HG03520 (cell line): ENCODE data around the gene MATN1.
"Not testable (repeated sequence)": the region's sequence is repeated elsewhere in the genome, so short reads cannot be mapped to it uniquely, and the experiment has no call there.

ENCODE experiments used
- ATAC-seq: cut with Tn5 transposase; IDR thresholded peaks from one replicate; pipeline ENCODE4 v1.9.1; 2021; ENCODE audit warnings: mild to moderate bottlenecking, moderate library complexity; ENCODE audit not compliant: unreplicated experiment

Gene MATN1

GRCh38 chr1:30700528-30701257 lies 22.7 kb downstream of the MATN1 start:
- ATAC-seq, result no peak

GRCh38 chr1:30699762-30700161 lies 23.6 kb downstream of the MATN1 start:
- no peak for ATAC-seq

- ATAC-seq, result no peak
Observed at GRCh38 chr1:30698401-30698981, 24.9 kb downstream of the MATN1 start.

GRCh38 chr1:30697571-30698376 lies 25.6 kb downstream of the MATN1 start:
- no peak for ATAC-seq

- no peak for ATAC-seq
Observed at GRCh38 chr1:30696831-30697230, 26.6 kb downstream of the MATN1 start.

- no peak for ATAC-seq
Observed at GRCh38 chr1:30695439-30695841, 27.9 kb downstream of the MATN1 start.

GRCh38 chr1:30694280-30695175 lies 28.9 kb downstream of the MATN1 start:
- ATAC-seq, result no peak

- ATAC-seq, result no peak
Observed at GRCh38 chr1:30693822-30694221, 29.6 kb downstream of the MATN1 start.

- no peak for ATAC-seq
Observed at GRCh38 chr1:30693366-30693765, 30.0 kb downstream of the MATN1 start.

DNA sequence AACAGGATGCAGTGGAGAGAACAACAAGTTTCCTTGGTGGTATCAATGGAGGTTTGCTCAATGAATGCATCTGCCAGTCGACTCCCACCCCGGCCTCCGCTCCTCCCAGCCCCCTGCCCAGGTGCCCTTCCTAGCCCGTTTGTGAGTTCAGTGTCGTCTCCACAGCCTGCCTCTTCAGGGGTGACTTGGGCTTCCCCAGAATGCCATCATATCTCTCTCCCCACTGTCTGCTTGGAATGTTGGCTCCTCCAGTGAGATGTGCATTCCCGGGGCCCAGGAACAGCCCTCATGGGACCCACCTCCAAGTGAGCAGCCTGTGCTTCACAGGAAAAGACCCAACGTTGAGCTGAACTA lies 30.5 kb downstream of the MATN1 start:
- ATAC-seq, result no peak

- no peak for ATAC-seq
Observed at GRCh38 chr1:30692201-30692947, 31.0 kb downstream of the MATN1 start.

GRCh38 chr1:30691480-30691879 lies 31.9 kb downstream of the MATN1 start:
- no peak for ATAC-seq

DNA sequence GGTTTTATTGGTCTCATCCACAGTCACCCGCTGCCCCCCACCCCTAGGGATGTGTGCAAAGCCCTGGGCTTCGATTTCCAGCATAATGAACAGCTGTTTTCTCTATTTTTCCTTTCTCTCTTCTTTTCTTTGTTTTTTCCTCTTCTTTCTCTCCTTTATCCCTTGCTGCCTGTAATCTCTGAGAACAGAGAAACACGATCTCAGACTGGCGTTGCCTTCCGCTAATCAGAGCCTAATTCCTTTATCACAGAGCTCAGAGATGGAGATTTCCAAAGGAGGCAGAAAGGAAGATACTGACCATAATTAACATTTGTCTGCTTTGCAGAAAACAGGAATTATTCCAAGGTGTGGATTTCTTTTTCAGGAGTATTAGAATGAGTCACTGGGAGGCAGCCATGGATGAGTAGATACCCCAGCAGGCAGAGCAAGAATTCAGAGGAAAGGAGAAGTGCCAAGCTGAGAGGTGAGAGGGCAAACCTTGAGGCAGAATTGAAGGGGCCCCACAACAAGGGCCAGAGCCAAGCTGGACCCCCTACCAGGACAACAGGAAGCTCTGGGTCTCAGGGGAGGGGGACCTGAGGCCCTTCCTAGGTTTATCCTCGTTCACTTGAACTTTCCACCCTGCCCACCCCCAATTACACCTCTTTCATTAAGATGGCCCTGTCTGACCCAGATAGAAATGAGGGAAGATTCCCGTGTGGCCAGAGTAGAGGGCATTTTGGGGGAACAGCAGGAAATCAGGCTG lies 33.3 kb downstream of the MATN1 start:
- ATAC-seq, result no peak

DNA sequence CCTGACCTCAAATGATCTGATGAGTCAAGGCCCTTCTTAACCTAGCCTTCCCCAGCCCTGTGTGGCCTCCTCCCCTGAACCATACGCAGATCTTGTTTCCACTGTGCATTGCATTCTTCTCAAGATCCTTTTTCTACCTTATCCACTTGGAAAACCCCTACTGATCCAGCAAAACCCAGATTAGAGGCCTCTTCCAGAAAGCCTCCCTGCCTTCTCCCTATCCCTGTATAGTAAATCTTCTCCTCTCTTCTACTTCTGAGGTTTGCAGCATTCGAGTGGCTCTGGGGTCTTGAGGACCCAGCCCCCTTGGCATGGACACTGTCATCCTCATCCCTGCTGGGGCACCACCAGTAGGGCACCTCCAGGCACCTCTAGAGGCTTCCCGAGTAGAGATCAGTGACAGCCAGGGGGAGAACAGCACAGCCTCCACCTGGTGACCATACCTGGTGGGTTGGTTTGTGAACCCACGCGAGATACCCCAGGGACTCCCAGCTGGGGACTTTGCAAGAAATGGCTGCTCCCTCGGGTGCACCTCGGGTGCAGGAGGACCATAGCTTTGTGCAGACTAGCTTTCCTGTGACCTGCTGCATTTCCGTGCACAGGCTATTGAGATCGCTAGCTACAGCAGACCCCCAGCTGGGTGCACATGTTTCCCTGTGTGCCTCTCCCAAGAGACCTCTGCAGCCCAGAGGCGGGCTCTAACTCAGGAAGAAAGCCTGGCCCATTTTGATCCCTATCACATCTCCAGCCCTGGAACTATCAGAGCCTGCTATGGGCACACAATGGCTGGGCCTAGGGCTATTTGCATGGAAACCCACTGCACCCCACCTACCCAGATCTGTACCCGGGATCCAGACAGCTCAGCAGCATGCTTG lies 34.2 kb downstream of the MATN1 start:
- ATAC-seq, result no peak

DNA sequence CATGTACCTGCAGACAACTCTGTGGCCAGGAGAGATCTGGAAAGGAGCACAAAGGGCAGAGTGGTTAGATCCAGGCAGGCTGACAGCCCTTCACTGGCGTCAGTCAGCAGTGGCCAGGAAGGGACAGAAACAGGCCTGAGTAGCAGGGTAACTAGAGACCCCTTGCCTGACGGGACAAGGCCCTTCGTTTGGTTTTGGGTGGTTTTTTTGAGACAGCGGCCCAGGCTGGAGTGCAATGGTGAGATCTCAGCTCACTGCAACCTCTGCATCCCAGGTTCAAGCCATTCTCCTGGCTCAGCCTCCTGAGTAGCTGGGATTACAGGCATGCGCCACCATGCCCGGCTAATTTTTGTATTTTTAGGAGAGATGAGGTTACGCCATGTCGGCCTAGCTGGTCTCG lies 34.9 kb downstream of the MATN1 start:
- ATAC-seq, result not testable (repeated sequence)

DNA sequence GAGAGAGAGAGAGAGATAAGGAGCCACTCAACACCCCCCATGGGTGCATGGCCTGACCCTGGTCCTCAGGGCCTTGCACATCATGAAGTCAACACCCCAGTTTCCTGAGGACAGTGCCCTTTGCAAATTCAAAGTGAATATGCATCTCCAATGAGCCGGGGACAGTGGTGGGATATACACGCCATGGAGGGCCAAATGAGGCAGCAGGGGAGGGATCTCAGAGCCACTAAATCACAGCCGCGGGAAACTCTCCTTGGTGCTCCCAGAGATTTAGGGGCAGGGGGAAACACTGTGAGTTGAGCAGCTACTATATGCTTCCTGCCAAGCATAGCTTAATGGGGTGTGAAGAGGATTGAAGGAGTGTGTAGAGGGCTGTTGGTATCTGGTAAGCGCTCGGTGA lies 35.5 kb downstream of the MATN1 start:
- no peak for ATAC-seq

DNA sequence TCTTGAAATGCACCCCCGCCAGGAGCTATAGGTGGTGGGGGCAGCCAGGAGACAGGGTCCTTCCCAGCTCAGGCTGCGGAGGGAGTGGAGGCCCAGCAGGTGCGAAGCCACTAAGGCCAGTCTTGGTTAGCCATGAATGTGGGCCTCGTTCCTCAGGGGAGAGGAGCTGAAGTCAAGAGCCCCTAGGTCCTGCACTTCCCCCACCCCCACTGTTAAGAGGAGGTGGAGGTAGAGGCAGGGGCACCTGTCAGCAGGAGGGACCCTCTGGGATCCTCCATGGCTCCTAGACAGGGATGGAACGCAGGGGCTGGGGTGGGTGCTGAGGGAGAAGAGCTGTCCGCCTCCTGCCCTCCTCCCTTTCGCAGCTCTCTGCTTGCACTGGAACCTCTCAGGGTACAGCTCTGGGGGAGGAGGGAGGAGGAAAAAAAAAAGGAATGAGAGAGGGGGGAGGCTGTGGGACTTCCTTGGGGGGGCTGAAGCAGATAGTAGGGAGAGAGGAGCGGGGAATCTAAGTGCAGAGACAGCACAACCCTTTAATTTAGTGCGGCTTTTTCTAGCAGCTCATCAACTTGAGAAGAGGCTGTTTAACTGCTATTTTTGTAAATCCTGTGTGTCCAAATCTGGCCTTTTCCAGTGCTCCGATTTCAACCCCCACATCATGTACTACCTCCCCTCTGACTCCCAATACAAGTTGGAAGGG lies 37.0 kb downstream of the MATN1 start:
- ATAC-seq, result no peak

- no peak for ATAC-seq
Observed at GRCh38 chr1:30685796-30686165, 37.6 kb downstream of the MATN1 start.
